Neural progenitor cell (in vitro differentiated cells): ENCODE data around the gene CEACAM16. TPM values are rescaled to one million over a fixed set of nuclear protein-coding genes. Genes with fewer than 3 reads are reported as not detected.
A peak's percentile ranks its signal among the peaks of the same experiment; 100 is the strongest.

Experiments
- DNase-seq: peaks from one replicate; pipeline ENCODE4 v3.0.0-alpha.2; 2016; ENCODE audit warnings: low spot score
- H2AFZ ChIP-seq: fragments of 200-600 bp; sonication (generic); replicated peaks from 2 replicates; pipeline ENCODE4 v1.6.1; 2016; ENCODE audit warnings: antibody characterized with exemption
- H3F3A ChIP-seq: fragments of 200-600 bp; sonication (generic); 2 replicates; pipeline ENCODE4 v1.6.1; 2016; ENCODE audit warnings: antibody characterized with exemption, low read depth
- H3K27ac ChIP-seq: fragments of 200-600 bp; sonication (generic); 2 replicates; pipeline ENCODE4 v1.5.1; 2016; ENCODE audit warnings: mild to moderate bottlenecking
- H3K27me3 ChIP-seq: fragments of 200-600 bp; sonication (generic); 2 replicates; pipeline ENCODE4 v1.6.1; 2016; ENCODE audit warnings: mild to moderate bottlenecking, moderate library complexity
- H3K36me3 ChIP-seq: fragments of 200-600 bp; sonication (generic); 2 replicates; pipeline ENCODE4 v1.5.1; 2016
- H3K4me1 ChIP-seq: fragments of 200-600 bp; sonication (generic); 2 replicates; pipeline ENCODE4 v1.6.1; 2016; ENCODE audit warnings: mixed run types
- H3K4me2 ChIP-seq: fragments of 200-600 bp; sonication (generic); 2 replicates; pipeline ENCODE4 v1.6.1; 2016
- H3K4me3 ChIP-seq: fragments of 200-600 bp; sonication (generic); 2 replicates; pipeline ENCODE4 v1.5.1; 2016
- H3K79me2 ChIP-seq: fragments of 200-600 bp; sonication (generic); 2 replicates; pipeline ENCODE4 v1.6.1; 2016; ENCODE audit warnings: low read depth
- H3K9ac ChIP-seq: fragments of 200-600 bp; sonication (generic); 2 replicates; pipeline ENCODE4 v1.6.1; 2016
- H3K9me3 ChIP-seq: fragments of 200-600 bp; sonication (generic); 2 replicates; pipeline ENCODE4 v1.5.1; 2016; ENCODE audit warnings: low read depth
- H4K20me1 ChIP-seq: fragments of 200-600 bp; sonication (generic); 2 replicates; pipeline ENCODE4 v1.6.1; 2016; ENCODE audit warnings: low read depth
- H3K27ac Mint-ChIP-seq: 3 replicates; pipeline ENCODE4 v1.8.0; 2021; ENCODE audit warnings: mixed read lengths
- H3K27me3 Mint-ChIP-seq: 2 replicates; pipeline ENCODE4 v1.8.0; 2022; ENCODE audit warnings: low read depth, mild to moderate bottlenecking, inconsistent platforms, moderate library complexity, mixed read lengths; ENCODE audit not compliant: insufficient read depth
- H3K36me3 Mint-ChIP-seq: 3 replicates; pipeline ENCODE4 v1.8.0; 2021; ENCODE audit warnings: mixed read lengths
- H3K4me1 Mint-ChIP-seq: 3 replicates; pipeline ENCODE4 v1.8.0; 2021; ENCODE audit warnings: mixed read lengths
- H3K4me3 Mint-ChIP-seq: 3 replicates; pipeline ENCODE4 v1.8.0; 2021; ENCODE audit warnings: mild to moderate bottlenecking, moderate library complexity, mixed read lengths
- H3K9me3 Mint-ChIP-seq: 3 replicates; pipeline ENCODE4 v1.8.0; 2020; ENCODE audit warnings: mixed read lengths
- CTCF ChIP-seq: fragments of 200-600 bp; sonication (generic); IDR thresholded peaks from 2 replicates; pipeline ENCODE4 v1.5.1; 2017; ENCODE audit warnings: antibody characterized with exemption, mild to moderate bottlenecking
- EZH2 ChIP-seq: fragments of 200-600 bp; sonication (generic); IDR thresholded peaks from 2 replicates; pipeline ENCODE4 v1.6.1; 2017; ENCODE audit warnings: antibody characterized with exemption, mild to moderate bottlenecking, moderate library complexity
- EZH2phosphoT487 ChIP-seq: fragments of 200-600 bp; sonication (generic); IDR thresholded peaks from 2 replicates; pipeline ENCODE4 v1.6.1; 2017; ENCODE audit warnings: antibody characterized with exemption
- total RNA-seq: library from RNA; depleted of rRNA; stranded (reverse); fragments of >200 nt; gene quantifications from 2 replicates; pipeline ENCODE4 v1.2.3, GENCODE V29; 2015; ENCODE audit warnings: low replicate concordance

Gene CEACAM16
- total RNA-seq, 1 donor from 2014 or later, result not detected

- H3K9me3 ChIP-seq, result no peaks in the 10 kb centered on the region
- no peaks in the 10 kb centered on the region for H3F3A ChIP-seq
- H3K27me3 ChIP-seq, result peaks cover 10% of the 10 kb centered on the region
- no peak overlapping the region for H3K4me2 ChIP-seq
- H3K4me3 Mint-ChIP-seq, result no peak overlapping the region
- H3K36me3 ChIP-seq, result no peaks in the 10 kb centered on the region
- no peaks in the 10 kb centered on the region for H3K4me1 ChIP-seq
- no peaks in the 10 kb centered on the region for H4K20me1 ChIP-seq
- H3K9ac ChIP-seq, result no peak overlapping the region
- no peak overlapping the region for H3K4me3 ChIP-seq
- no peaks in the 10 kb centered on the region for H3K36me3 Mint-ChIP-seq
- H3K27ac Mint-ChIP-seq, result no peak overlapping the region
- peaks cover 21% of the 10 kb centered on the region for H3K27me3 Mint-ChIP-seq
- H3K27ac ChIP-seq, result no peak overlapping the region
- DNase-seq, result no peak
- H3K4me1 Mint-ChIP-seq, result peaks cover 7% of the 10 kb centered on the region
- H3K79me2 ChIP-seq, result no peaks in the 10 kb centered on the region
- no peak overlapping the region for H2AFZ ChIP-seq
- TF ChIP-seq EZH2, result no peak
- no peak for TF ChIP-seq CTCF
- TF ChIP-seq EZH2phosphoT487, result no peak
- H3K9me3 Mint-ChIP-seq, result no peaks in the 10 kb centered on the region
Measured at GRCh38 chr19:44740351-44740824, 41.4 kb downstream of the CEACAM16 start.

- Mint-ChIP-seq H3K4me3 (no peak overlapping the region), H3K27me3 (peaks cover 30% of the 10 kb centered on the region), H3K36me3 (no peaks in the 10 kb centered on the region), H3K9me3 (no peaks in the 10 kb centered on the region), H3K4me1 (peaks cover 7% of the 10 kb centered on the region), H3K27ac (no peak overlapping the region)
- TF ChIP-seq EZH2 (no peak), EZH2phosphoT487 (no peak), CTCF (no peak)
- no peaks in the 10 kb centered on the region for H4K20me1 ChIP-seq
- no peak overlapping the region for H2AFZ ChIP-seq
- no peak overlapping the region for H3K27ac ChIP-seq
- no peaks in the 10 kb centered on the region for H3K79me2 ChIP-seq
- H3K4me1 ChIP-seq, result no peaks in the 10 kb centered on the region
- H3K9ac ChIP-seq, result no peak overlapping the region
- H3K36me3 ChIP-seq, result no peaks in the 10 kb centered on the region
- DNase-seq, result no peak
- H3F3A ChIP-seq, result no peaks in the 10 kb centered on the region
- H3K9me3 ChIP-seq, result no peaks in the 10 kb centered on the region
- no peak overlapping the region for H3K4me2 ChIP-seq
- H3K27me3 ChIP-seq, result peaks cover 19% of the 10 kb centered on the region
- H3K4me3 ChIP-seq, result no peak overlapping the region
Measured at GRCh38 chr19:44741258-44741731, 42.3 kb downstream of the CEACAM16 start.

GRCh38 chr19:44741841-44742329, 42.9 kb downstream of the CEACAM16 start:
- Histone ChIP-seq H3K79me2 (no peaks in the 10 kb centered on the region), H3K27me3 (peaks cover 25% of the 10 kb centered on the region), H2AFZ (no peak overlapping the region), H3K27ac (no peak overlapping the region), H3F3A (no peaks in the 10 kb centered on the region), H3K9ac (no peak overlapping the region), H4K20me1 (peaks cover 5% of the 10 kb centered on the region), H3K36me3 (no peaks in the 10 kb centered on the region), H3K4me1 (no peaks in the 10 kb centered on the region), H3K4me3 (no peak overlapping the region), H3K4me2 (no peak overlapping the region), H3K9me3 (no peaks in the 10 kb centered on the region)
- H3K4me1 Mint-ChIP-seq, result peaks cover 9% of the 10 kb centered on the region
- no peak overlapping the region for H3K4me3 Mint-ChIP-seq
- H3K36me3 Mint-ChIP-seq, result no peaks in the 10 kb centered on the region
- TF ChIP-seq EZH2 (no peak), EZH2phosphoT487 (no peak), CTCF (no peak)
- H3K27me3 Mint-ChIP-seq, result peaks cover 34% of the 10 kb centered on the region
- H3K27ac Mint-ChIP-seq, result no peak overlapping the region
- no peaks in the 10 kb centered on the region for H3K9me3 Mint-ChIP-seq
- peak; percentile 20 for DNase-seq
